HCT116 (cell line): Measurements from ENCODE around the gene ATXN1. TPM values are rescaled to one million over a fixed set of nuclear protein-coding genes. Genes with fewer than 3 reads are reported as not detected.

Source experiments
- ATAC-seq: fragments of 200-7000 bp; cut with Tn5 transposase; 2 replicates; pipeline ENCODE4 v1.9.1; 2020; ENCODE audit warnings: mild to moderate bottlenecking, moderate library complexity
- BruUV-seq: library from RNA; stranded (reverse); fragments of 400-500 nt; replicated peaks from 2 replicates; lab custom pipeline; 2021; lab: Mats Ljungman, UMichigan
- CTCF ChIA-PET: fragments of 300-600 bp; sonication (Branson Sonifier 250); formaldehyde crosslinking; loops from one replicate; lab custom pipeline; 2021; ENCODE audit warnings: antibody characterized with exemption; lab: Charles Lee
- POLR2A ChIA-PET: fragments of 300-600, 350-600 bp; sonication (Branson Sonifier 250); formaldehyde crosslinking; loops from one replicate; lab custom pipeline; 2021; ENCODE audit warnings: antibody characterized with exemption; lab: Charles Lee
- RAD21 ChIA-PET, 2 experiments: fragments of 300-600 bp; sonication (Branson Sonifier 250); formaldehyde crosslinking; loops; one replicate each; lab custom pipeline; 2023; ENCODE audit warnings: low total read pairs in 2 of 2; ENCODE audit not compliant: uncharacterized antibody in 2 of 2, unreplicated experiment in 2 of 2, low non-redundant PET in 1 of 2; lab: Charles Lee
- DNase-seq: peaks from one replicate; pipeline ENCODE4 v3.0.0-alpha.2; 2010; ENCODE audit warnings: low read depth, low spot score
- H2AFZ ChIP-seq: fragments of 200-600 bp; shearing (Covaris generic), sonication (generic); 2 replicates; pipeline ENCODE4 v1.6.1; 2017; ENCODE audit warnings: low read depth, mixed run types, mixed read lengths, antibody characterized with exemption, low read length; ENCODE audit not compliant: poor library complexity, severe bottlenecking
- H3K27ac ChIP-seq: 2 replicates; pipeline ENCODE4 v1.5.1; 2012; ENCODE audit warnings: low read depth, low read length
- H3K27me3 ChIP-seq: fragments of 200-600 bp; sonication (generic); 2 replicates; pipeline ENCODE4 v1.6.1; 2016; ENCODE audit warnings: mixed run types, low read length, mixed read lengths; ENCODE audit not compliant: insufficient read depth
- H3K36me3 ChIP-seq, 2 experiments: fragments of 200-500 bp in 1 of 2; fragments of 200-600 bp in 1 of 2; sonication (Bioruptor generic) in 1 of 2; sonication (generic) in 1 of 2; 2 replicates each; pipeline versions ENCODE4 v1.5.1 to v1.6.1; 2014 to 2016; ENCODE audit warnings: low read length in 2 of 2, inconsistent platforms in 1 of 2, mixed read lengths in 1 of 2, mixed run types in 1 of 2; ENCODE audit not compliant: insufficient read depth in 2 of 2, control insufficient read depth in 1 of 2
- H3K4me1 ChIP-seq, 2 experiments: fragments of 200-600 bp in 1 of 2; sonication (generic) in 1 of 2; 2 replicates each; pipeline versions ENCODE4 v1.5.1 to v1.6.1; 2012 to 2017; ENCODE audit warnings: low read length in 2 of 2, inconsistent platforms in 1 of 2, mild to moderate bottlenecking in 1 of 2, mixed read lengths in 1 of 2, mixed run types in 1 of 2, moderate library complexity in 1 of 2; ENCODE audit not compliant: insufficient read depth in 2 of 2, control insufficient read depth in 1 of 2
- H3K4me2 ChIP-seq: fragments of 200-600 bp; sonication (generic); 2 replicates; pipeline ENCODE4 v1.6.1; 2017; ENCODE audit warnings: mixed run types, low read length, mixed read lengths
- H3K4me3 ChIP-seq, 2 experiments: fragments of 200-600 bp in 1 of 2; sonication (generic) in 1 of 2; replicated peaks in 1 of 2; 2 replicates each; pipeline ENCODE4 v1.5.1; 2011 to 2016; ENCODE audit warnings: low read length in 2 of 2, control low read depth in 1 of 2, low read depth in 1 of 2, mild to moderate bottlenecking in 1 of 2, mixed read lengths in 1 of 2, mixed run types in 1 of 2
- H3K79me2 ChIP-seq: fragments of 200-600 bp; sonication (generic); 2 replicates; pipeline ENCODE4 v1.6.1; 2017; ENCODE audit warnings: mild to moderate bottlenecking, mixed run types, low read length, moderate library complexity, mixed read lengths; ENCODE audit not compliant: insufficient read depth
- H3K9ac ChIP-seq: fragments of 200-600 bp; sonication (generic); 2 replicates; pipeline ENCODE4 v1.6.1; 2016; ENCODE audit warnings: low read length, mixed read lengths
- H3K9me2 ChIP-seq: fragments of 200-600 bp; sonication (generic), shearing (Covaris generic); 2 replicates; pipeline ENCODE4 v1.6.1; 2017; ENCODE audit warnings: mixed run types, mild to moderate bottlenecking, moderate library complexity; ENCODE audit not compliant: insufficient read depth
- H3K9me3 ChIP-seq, 2 experiments: fragments of 200-500 bp in 1 of 2; fragments of 200-600 bp in 1 of 2; sonication (Bioruptor generic) in 1 of 2; sonication (generic) in 1 of 2; 2 replicates each; pipeline ENCODE4 v1.6.1; 2014 to 2017; ENCODE audit warnings: low read length in 2 of 2, mixed read lengths in 2 of 2, inconsistent platforms in 1 of 2, low read depth in 1 of 2, mild to moderate bottlenecking in 1 of 2, mixed run types in 1 of 2, moderate library complexity in 1 of 2; ENCODE audit not compliant: control insufficient read depth in 1 of 2, insufficient read depth in 1 of 2
- H4K20me1 ChIP-seq: fragments of 200-600 bp; sonication (generic), shearing (Covaris generic); 2 replicates; pipeline ENCODE4 v1.6.1; 2017; ENCODE audit warnings: mixed run types, mild to moderate bottlenecking, moderate library complexity; ENCODE audit not compliant: insufficient read depth
- ATF3 ChIP-seq: IDR thresholded peaks from 2 replicates; pipeline ENCODE4 v1.6.1; 2012
- CTCF ChIP-seq, 3 experiments: fragments of 200-600 bp in 1 of 3; sonication (generic) in 1 of 3; IDR thresholded peaks in 2 of 3; conservative IDR thresholded peaks in 1 of 3; 2 replicates each; pipeline ENCODE4 v1.5.1; 2012 to 2017; ENCODE audit warnings: low read depth in 2 of 3, low read length in 2 of 3, antibody characterized with exemption in 1 of 3, borderline replicate concordance in 1 of 3, control low read depth in 1 of 3, mild to moderate bottlenecking in 1 of 3, mixed read lengths in 1 of 3, mixed run types in 1 of 3, moderate library complexity in 1 of 3; ENCODE audit not compliant: insufficient read depth in 1 of 3
- ELF1 ChIP-seq: IDR thresholded peaks from 2 replicates; pipeline ENCODE4 v1.6.1; 2012; ENCODE audit warnings: low read depth, borderline replicate concordance
- EZH2phosphoT487 ChIP-seq: fragments of 200-600 bp; IDR thresholded peaks from 2 replicates; pipeline ENCODE4 v1.6.1; 2018; ENCODE audit warnings: antibody characterized with exemption, borderline replicate concordance
- FOSL1 ChIP-seq: IDR thresholded peaks from 2 replicates; pipeline ENCODE4 v1.6.1; 2012; ENCODE audit warnings: low read depth
- JUND ChIP-seq: IDR thresholded peaks from 2 replicates; pipeline ENCODE4 v1.6.1; 2012
- MAX ChIP-seq: IDR thresholded peaks from 2 replicates; pipeline ENCODE4 v1.6.1; 2012
- POLR2A ChIP-seq: IDR thresholded peaks from 2 replicates; pipeline ENCODE4 v1.7.0; 2011; ENCODE audit warnings: borderline replicate concordance; ENCODE audit not compliant: insufficient read depth, insufficient read length; ENCODE audit errors: extremely low read depth
- POLR2AphosphoS5 ChIP-seq: IDR thresholded peaks from 2 replicates; pipeline ENCODE4 v1.6.1; 2011; ENCODE audit warnings: mild to moderate bottlenecking, low read depth, low read length, moderate library complexity
- RAD21 ChIP-seq: IDR thresholded peaks from 2 replicates; pipeline ENCODE4 v1.6.1; 2012; ENCODE audit warnings: low read depth, mild to moderate bottlenecking
- REST ChIP-seq: IDR thresholded peaks from 2 replicates; pipeline ENCODE4 v1.6.1; 2012; ENCODE audit warnings: low read depth
- SIN3A ChIP-seq: IDR thresholded peaks from 2 replicates; pipeline ENCODE4 v1.6.1; 2012; ENCODE audit warnings: low read depth
- SP1 ChIP-seq: IDR thresholded peaks from 2 replicates; pipeline ENCODE4 v1.6.1; 2012; ENCODE audit warnings: low read depth
- SRF ChIP-seq: IDR thresholded peaks from 2 replicates; pipeline ENCODE4 v1.6.1; 2012; ENCODE audit warnings: low read depth
- TCF7L2 ChIP-seq: IDR thresholded peaks from 2 replicates; pipeline ENCODE4 v1.7.0; 2011; ENCODE audit warnings: borderline replicate concordance, inconsistent platforms; ENCODE audit not compliant: insufficient read depth, insufficient read length; ENCODE audit errors: extremely low read depth
- YY1 ChIP-seq: IDR thresholded peaks from 2 replicates; pipeline ENCODE4 v1.6.1; 2011; ENCODE audit warnings: low read length, low read depth, moderate library complexity, mild to moderate bottlenecking; ENCODE audit not compliant: insufficient replicate concordance; ENCODE audit errors: extremely low read depth
- ZBTB33 ChIP-seq: IDR thresholded peaks from 2 replicates; pipeline ENCODE4 v1.6.1; 2011; ENCODE audit warnings: mild to moderate bottlenecking, low read length, moderate library complexity; ENCODE audit not compliant: insufficient replicate concordance; ENCODE audit errors: extremely low read depth
- ZFX ChIP-seq: fragments of 450-650 bp; IDR thresholded peaks from 2 replicates; pipeline ENCODE4 v1.6.1; 2017
- ZNF274 ChIP-seq: fragments of 200-500 bp; sonication (Bioruptor generic); IDR thresholded peaks from 2 replicates; pipeline ENCODE4 v1.6.1; 2014; ENCODE audit warnings: mild to moderate bottlenecking, low read depth, low read length, inconsistent platforms
- intact Hi-C: fragments of 100-400 bp; cut with micrococcal nuclease; formaldehyde crosslinking; loops from 2 replicates; pipeline ENCODE4 v1.10.0; 2022
- total RNA-seq: library from RNA; stranded (reverse); gene quantifications from one replicate; pipeline ENCODE4 v1.2.1, GENCODE V29; 2021; ENCODE audit not compliant: unreplicated experiment

ATXN1 gene
- total RNA-seq, 1 experiment from 2014 or later = 21.0 TPM

- H3K9me2 ChIP-seq = no peaks in the 10 kb centered on the region
- intact Hi-C loops = no loop called here
- H3K79me2 ChIP-seq = no peaks in the 10 kb centered on the region
- ChIA-PET POLR2A (no interaction called here), RAD21 (no interaction called here), CTCF (no interaction called here)
- DNase-seq (no peak), ATAC-seq (no peak)
- no peaks in the 10 kb centered on the region for H4K20me1 ChIP-seq
- no peak for TF ChIP-seq ELF1
- TF ChIP-seq SRF = no peak
- no peak for TF ChIP-seq JUND
- TF ChIP-seq POLR2A = no peak
- no peak for TF ChIP-seq CTCF (IDR thresholded peaks at IDR 0.05 in 2 of 3, conservative IDR thresholded peaks at IDR 0.05 in 1 of 3; ENCODE audit: borderline replicate concordance in 1 of 3, insufficient read depth in 1 of 3, low read depth in 2 of 3, low read length in 2 of 3)
- no peak for TF ChIP-seq EZH2phosphoT487
- TF ChIP-seq ATF3 = no peak
- no peak for TF ChIP-seq TCF7L2
- TF ChIP-seq SP1 = no peak
- TF ChIP-seq ZNF274 = no peak
- no peak for TF ChIP-seq ZFX
- no peak for TF ChIP-seq MAX
- no peak for TF ChIP-seq REST
- no peak for TF ChIP-seq FOSL1
- no peak for TF ChIP-seq RAD21
- no peak for TF ChIP-seq YY1
- no peak for TF ChIP-seq ZBTB33
- TF ChIP-seq POLR2AphosphoS5 = no peak
- no peak for TF ChIP-seq SIN3A
- H3K4me2 ChIP-seq = no peak overlapping the region
- H3K9me3 ChIP-seq = no peaks in the 10 kb centered on the region
- H3K36me3 ChIP-seq = no peaks in the 10 kb centered on the region
- no peaks in the 10 kb centered on the region for H3K4me1 ChIP-seq
- BruUV-seq = no TSS peak
- no peaks in the 10 kb centered on the region for H3K27me3 ChIP-seq
- no peak overlapping the region for H3K9ac ChIP-seq
- H3K4me3 ChIP-seq = no peak overlapping the region
- no peak overlapping the region for H2AFZ ChIP-seq
- no peak overlapping the region for H3K27ac ChIP-seq
Observed at GRCh38 chr6:16362296-16362695, 399.0 kb downstream of the ATXN1 start.
